Parathyroid adenoma (tissue), 2 donors: ENCODE data around the gene EML6.

Source experiments
- H2AFZ ChIP-seq: fragments of 300-600 bp; sonication (generic); one replicate; pipeline ENCODE4 v1.7.0; 2017; ENCODE audit warnings: antibody characterized with exemption, mild to moderate bottlenecking
- H3K27ac ChIP-seq: fragments of 300-600 bp; sonication (generic); one replicate; pipeline ENCODE4 v1.7.0; 2017
- H3K27me3 ChIP-seq: fragments of 300-600 bp; sonication (generic); one replicate; pipeline ENCODE4 v1.7.0; 2017; ENCODE audit warnings: low read length; ENCODE audit not compliant: control insufficient read depth, insufficient read depth
- H3K36me3 ChIP-seq: fragments of 300-600 bp; sonication (generic); one replicate; pipeline ENCODE4 v1.7.0; 2017; ENCODE audit warnings: low read length; ENCODE audit not compliant: control insufficient read depth, insufficient read depth
- H3K4me1 ChIP-seq: fragments of 300-600 bp; sonication (generic); one replicate; pipeline ENCODE4 v1.7.0; 2017; ENCODE audit warnings: control low read depth
- H3K4me2 ChIP-seq: fragments of 300-600 bp; sonication (generic); one replicate; pipeline ENCODE4 v1.7.0; 2017; ENCODE audit warnings: low read length
- H3K4me3 ChIP-seq: fragments of 300-600 bp; sonication (generic); one replicate; pipeline ENCODE4 v1.7.0; 2017; ENCODE audit warnings: low read depth, low read length
- H3K79me2 ChIP-seq: fragments of 300-600 bp; sonication (generic); one replicate; pipeline ENCODE4 v1.7.0; 2017; ENCODE audit warnings: control low read depth
- H3K9ac ChIP-seq: fragments of 300-600 bp; sonication (generic); one replicate; pipeline ENCODE4 v1.7.0; 2017; ENCODE audit warnings: mild to moderate bottlenecking
- H3K9me3 ChIP-seq: fragments of 300-600 bp; sonication (generic); one replicate; pipeline ENCODE4 v1.7.0; 2017; ENCODE audit warnings: low read length; ENCODE audit not compliant: control insufficient read depth
- TF ChIP-seq, protein P1 (sequence below): fragments of 300-600 bp; sonication (generic); IDR thresholded peaks from one replicate; pipeline ENCODE4 v1.7.0; 2017; ENCODE audit warnings: antibody characterized with exemption, mild to moderate bottlenecking
- donor health status: primary hyperparathyroidism.

Gene EML6

DNA sequence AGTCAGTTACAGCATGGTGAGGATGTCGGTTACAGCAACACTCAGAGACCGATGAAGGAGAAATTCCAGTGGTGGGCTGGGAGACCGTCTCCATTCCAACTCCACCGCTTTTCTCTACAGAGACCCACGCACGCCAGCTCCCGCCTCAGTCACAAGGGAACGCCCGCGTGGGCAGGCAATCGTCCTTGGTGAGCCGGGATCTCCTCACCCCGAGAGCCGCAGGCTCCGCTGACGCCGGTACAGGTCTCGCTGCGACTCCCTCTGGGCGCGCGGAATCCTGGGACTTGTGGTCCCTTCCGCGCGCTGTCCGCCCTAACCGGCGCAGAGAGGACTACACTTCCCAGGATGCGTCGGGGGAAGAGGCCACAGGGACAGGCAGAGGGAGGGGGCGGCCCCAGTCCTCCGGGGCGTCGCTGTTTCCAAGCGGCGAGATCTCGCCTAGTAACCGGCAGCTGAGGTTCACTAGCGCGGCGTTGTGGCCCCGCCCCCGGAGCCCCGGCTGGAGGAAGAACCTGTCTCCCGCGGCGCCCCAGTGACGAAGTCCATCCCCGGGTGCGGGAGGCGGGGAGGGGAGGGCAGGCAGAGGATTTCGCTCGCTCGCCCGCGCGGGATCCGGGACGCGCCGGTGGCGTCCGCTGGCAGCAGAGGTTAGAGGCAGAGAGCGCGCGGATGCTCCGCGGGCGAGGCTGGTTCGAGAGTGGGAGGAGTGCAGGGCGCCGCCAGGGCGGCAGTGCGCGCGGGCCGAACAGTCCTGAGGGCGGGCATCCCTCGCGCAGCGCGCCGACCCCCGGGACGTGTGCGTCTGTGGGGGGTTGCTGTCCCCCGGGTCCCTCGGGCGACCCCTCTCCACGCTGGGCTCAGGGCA, at the start of gene EML6:
Gene EML6, plus strand, starts transcription at position 532 of the 865 bp plus-strand sequence. CDS start 1,400 bp downstream, outside the sequence.
- no peaks in the 10 kb centered on the region for H3K9me3 ChIP-seq
- H3K4me1 ChIP-seq: peaks cover 4% of the 10 kb centered on the region
- peak within 1 kb of the TSS; percentile 40 for H3K27ac ChIP-seq
- TF ChIP-seq, protein P1, sequence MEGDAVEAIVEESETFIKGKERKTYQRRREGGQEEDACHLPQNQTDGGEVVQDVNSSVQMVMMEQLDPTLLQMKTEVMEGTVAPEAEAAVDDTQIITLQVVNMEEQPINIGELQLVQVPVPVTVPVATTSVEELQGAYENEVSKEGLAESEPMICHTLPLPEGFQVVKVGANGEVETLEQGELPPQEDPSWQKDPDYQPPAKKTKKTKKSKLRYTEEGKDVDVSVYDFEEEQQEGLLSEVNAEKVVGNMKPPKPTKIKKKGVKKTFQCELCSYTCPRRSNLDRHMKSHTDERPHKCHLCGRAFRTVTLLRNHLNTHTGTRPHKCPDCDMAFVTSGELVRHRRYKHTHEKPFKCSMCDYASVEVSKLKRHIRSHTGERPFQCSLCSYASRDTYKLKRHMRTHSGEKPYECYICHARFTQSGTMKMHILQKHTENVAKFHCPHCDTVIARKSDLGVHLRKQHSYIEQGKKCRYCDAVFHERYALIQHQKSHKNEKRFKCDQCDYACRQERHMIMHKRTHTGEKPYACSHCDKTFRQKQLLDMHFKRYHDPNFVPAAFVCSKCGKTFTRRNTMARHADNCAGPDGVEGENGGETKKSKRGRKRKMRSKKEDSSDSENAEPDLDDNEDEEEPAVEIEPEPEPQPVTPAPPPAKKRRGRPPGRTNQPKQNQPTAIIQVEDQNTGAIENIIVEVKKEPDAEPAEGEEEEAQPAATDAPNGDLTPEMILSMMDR: no peak
- H2AFZ ChIP-seq: peak within 1 kb of the TSS; percentile 76
- peak within 1 kb of the TSS; percentile 58 for H3K4me2 ChIP-seq
- H3K79me2 ChIP-seq: no peaks in the 10 kb centered on the region
- no peak within 1 kb of the TSS for H3K9ac ChIP-seq
- H3K36me3 ChIP-seq: no peaks in the 10 kb centered on the region
- H3K4me3 ChIP-seq: peak within 1 kb of the TSS; percentile 78
- no peaks in the 10 kb centered on the region for H3K27me3 ChIP-seq

DNA sequence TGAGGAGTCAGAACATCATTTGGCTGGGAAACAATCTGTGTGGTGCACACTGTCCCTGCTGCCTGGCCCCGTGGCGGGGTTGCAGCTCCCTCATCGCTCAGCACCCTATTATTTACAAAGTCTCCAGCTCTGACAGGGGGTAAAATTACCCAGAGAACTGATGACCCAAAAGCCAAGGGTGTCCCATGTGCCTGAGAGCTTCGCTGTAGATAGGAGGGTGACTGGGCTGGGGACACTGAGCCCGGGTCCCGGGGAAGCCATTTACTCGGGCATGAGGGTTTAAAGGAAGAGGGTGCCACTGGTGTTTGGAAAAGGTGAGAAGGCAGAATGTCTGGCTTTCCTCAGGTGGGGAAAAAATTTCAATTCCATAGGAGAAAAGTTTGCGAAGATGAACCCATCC, 48.2 kb upstream of the EML6 start:
- Histone ChIP-seq H3K79me2 (no peaks in the 10 kb centered on the region), H3K9ac (no peak overlapping the region), H2AFZ (no peak overlapping the region), H3K27ac (no peak overlapping the region), H3K27me3 (no peaks in the 10 kb centered on the region), H3K4me1 (peaks cover 19% of the 10 kb centered on the region), H3K9me3 (no peaks in the 10 kb centered on the region), H3K36me3 (no peaks in the 10 kb centered on the region), H3K4me2 (no peak overlapping the region), H3K4me3 (no peak overlapping the region)
- TF ChIP-seq, protein P1: no peak

- Histone ChIP-seq H3K79me2 (no peaks in the 10 kb centered on the region), H3K27ac (no peak overlapping the region), H2AFZ (no peak overlapping the region), H3K4me2 (no peak overlapping the region), H3K27me3 (no peaks in the 10 kb centered on the region), H3K36me3 (no peaks in the 10 kb centered on the region), H3K9ac (no peak overlapping the region), H3K4me3 (no peak overlapping the region), H3K4me1 (peaks cover 16% of the 10 kb centered on the region), H3K9me3 (no peaks in the 10 kb centered on the region)
- TF ChIP-seq, protein P1: no peak
Measured at GRCh38 chr2:54675738-54676137, 47.7 kb upstream of the EML6 start.

DNA sequence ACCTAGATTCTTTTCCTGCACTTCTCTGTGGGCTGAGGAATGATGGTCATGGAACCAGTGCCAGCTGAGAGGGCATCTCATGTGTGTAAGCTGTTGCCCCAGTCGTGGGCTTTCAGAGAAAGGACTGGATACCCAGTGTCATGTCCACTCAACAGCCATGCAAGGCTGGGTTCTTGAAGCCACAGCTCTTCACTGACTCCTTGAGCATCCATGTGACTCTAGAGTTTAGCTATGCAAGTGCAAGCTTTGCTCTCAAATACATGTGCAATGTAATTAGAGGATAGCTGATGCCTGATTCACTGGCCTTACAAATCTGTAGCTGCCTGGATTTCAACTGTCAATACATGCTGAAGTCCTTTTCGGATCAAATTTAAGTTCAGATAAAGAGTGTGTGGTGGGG, 46.8 kb upstream of the EML6 start:
- Histone ChIP-seq H3K4me2 (no peak overlapping the region), H3K9me3 (no peaks in the 10 kb centered on the region), H2AFZ (no peak overlapping the region), H3K27ac (no peak overlapping the region), H3K9ac (no peak overlapping the region), H3K36me3 (no peaks in the 10 kb centered on the region), H3K27me3 (no peaks in the 10 kb centered on the region), H3K4me1 (peaks cover 16% of the 10 kb centered on the region), H3K79me2 (no peaks in the 10 kb centered on the region), H3K4me3 (no peak overlapping the region)
- TF ChIP-seq, protein P1: no peak
